GM12875 (cell line): Measurements from ENCODE around the gene RNF135.

ENCODE experiments used
- H3K4me3 ChIP-seq: one replicate; pipeline ENCODE4 v1.5.1; 2011; ENCODE audit warnings: low read depth, low read length, control low read depth
- CTCF ChIP-seq: IDR thresholded peaks from 2 replicates; pipeline ENCODE4 v1.5.1; 2011; ENCODE audit warnings: low read depth, mild to moderate bottlenecking, control low read depth, inconsistent platforms, low read length, moderate library complexity, borderline replicate concordance; ENCODE audit not compliant: insufficient read depth

The RNF135 gene

GRCh38 chr17:31048142-31048541, 77.3 kb downstream of the RNF135 start:
- no peak overlapping the region for H3K4me3 ChIP-seq
- TF ChIP-seq CTCF = no peak

- no peak overlapping the region for H3K4me3 ChIP-seq
- TF ChIP-seq CTCF = no peak
These were observed 77.9 kb downstream of the RNF135 start for GRCh38 chr17:31048780-31049179.
